ENCODE data around the gene LSAMP. TPM values are rescaled to one million over a fixed set of nuclear protein-coding genes. Genes with fewer than 3 reads are reported as not detected.
A peak's percentile ranks its signal among the peaks of the same experiment; 100 is the strongest.

LSAMP gene
- total RNA-seq: 1.1 to 1.8 TPM (median 1.4 TPM) in 3 replicates
- long read RNA-seq: 0 reads

- no peaks in the 10 kb centered on the region for H3K9me3 Mint-ChIP-seq (ENCODE audit: low read depth)
- peaks cover 24% of the 10 kb centered on the region for H3K4me1 Mint-ChIP-seq (ENCODE audit: low read depth)
- DNase-seq (ENCODE audit: low spot score): no peak
- TF ChIP-seq CTCF (IDR thresholded peaks at IDR 0.05): no peak
- no peak within 1 kb of the TSS for H3K27ac Mint-ChIP-seq (ENCODE audit: unreplicated experiment)
- no peaks in the 10 kb centered on the region for H3K36me3 Mint-ChIP-seq (ENCODE audit: low read depth)
- H3K4me3 Mint-ChIP-seq (ENCODE audit: unreplicated experiment): peak within 1 kb of the TSS; percentile 74
- H3K27me3 Mint-ChIP-seq (ENCODE audit: low read depth): peaks cover 21% of the 10 kb centered on the region
Observed at GRCh38 chr3:116445311-116445841, at the start of gene LSAMP. Gene LSAMP, minus strand, starts transcription at chr3:116445487.

GRCh38 chr3:116492379-116492778 lies 47.1 kb upstream of the LSAMP start:
- H3K27me3 Mint-ChIP-seq (ENCODE audit: low read depth): no peaks in the 10 kb centered on the region
- no peak for DNase-seq (ENCODE audit: low spot score)
- H3K4me1 Mint-ChIP-seq (ENCODE audit: low read depth): no peaks in the 10 kb centered on the region
- H3K27ac Mint-ChIP-seq (ENCODE audit: unreplicated experiment): no peak overlapping the region
- no peak for TF ChIP-seq CTCF (IDR thresholded peaks at IDR 0.05)
- no peaks in the 10 kb centered on the region for H3K36me3 Mint-ChIP-seq (ENCODE audit: low read depth)
- peaks cover 13% of the 10 kb centered on the region for H3K9me3 Mint-ChIP-seq (ENCODE audit: low read depth)
- no peak overlapping the region for H3K4me3 Mint-ChIP-seq (ENCODE audit: unreplicated experiment)

- Mint-ChIP-seq H3K36me3 (ENCODE audit: low read depth) (no peaks in the 10 kb centered on the region), H3K4me1 (ENCODE audit: low read depth) (no peaks in the 10 kb centered on the region), H3K9me3 (ENCODE audit: low read depth) (peaks cover 5% of the 10 kb centered on the region), H3K4me3 (ENCODE audit: unreplicated experiment) (no peak overlapping the region), H3K27me3 (ENCODE audit: low read depth) (no peaks in the 10 kb centered on the region), H3K27ac (ENCODE audit: unreplicated experiment) (no peak overlapping the region)
- TF ChIP-seq CTCF (IDR thresholded peaks at IDR 0.05): no peak
- no peak for DNase-seq (ENCODE audit: low spot score)
Observed at GRCh38 chr3:116483135-116483534, 37.8 kb upstream of the LSAMP start.

- H3K9me3 Mint-ChIP-seq (ENCODE audit: low read depth): peaks cover 8% of the 10 kb centered on the region
- peaks cover 12% of the 10 kb centered on the region for H3K4me1 Mint-ChIP-seq (ENCODE audit: low read depth)
- no peak overlapping the region for H3K27ac Mint-ChIP-seq (ENCODE audit: unreplicated experiment)
- no peak for DNase-seq (ENCODE audit: low spot score)
- no peak for TF ChIP-seq CTCF (IDR thresholded peaks at IDR 0.05)
- no peak overlapping the region for H3K4me3 Mint-ChIP-seq (ENCODE audit: unreplicated experiment)
- no peaks in the 10 kb centered on the region for H3K36me3 Mint-ChIP-seq (ENCODE audit: low read depth)
- H3K27me3 Mint-ChIP-seq (ENCODE audit: low read depth): no peaks in the 10 kb centered on the region
Observed at GRCh38 chr3:116476691-116477090, 31.4 kb upstream of the LSAMP start.

GRCh38 chr3:116474801-116475200 lies 29.5 kb upstream of the LSAMP start:
- Mint-ChIP-seq H3K27ac (ENCODE audit: unreplicated experiment) (no peak overlapping the region), H3K27me3 (ENCODE audit: low read depth) (no peaks in the 10 kb centered on the region), H3K36me3 (ENCODE audit: low read depth) (no peaks in the 10 kb centered on the region), H3K9me3 (ENCODE audit: low read depth) (peaks cover 8% of the 10 kb centered on the region), H3K4me1 (ENCODE audit: low read depth) (peaks cover 12% of the 10 kb centered on the region), H3K4me3 (ENCODE audit: unreplicated experiment) (no peak overlapping the region)
- no peak for DNase-seq (ENCODE audit: low spot score)
- no peak for TF ChIP-seq CTCF (IDR thresholded peaks at IDR 0.05)
